ENCODE measurements around the gene CSAD. TPM values are rescaled to one million over a fixed set of nuclear protein-coding genes. Genes with fewer than 3 reads are reported as not detected.
A peak's percentile ranks its signal among the peaks of the same experiment; 100 is the strongest.

CSAD gene
- total RNA-seq, 6 donors from 2014 or later = 19.8 to 164 (median 28.6) TPM

- peak overlapping the region in 3 of 4 donors; percentile 22 to 38 (median 31) for H3K4me3 ChIP-seq
- 74 to 79% methylated on average over 5 to 19 of the region's 19 CpGs for WGBS, 2 donors
- no peaks in the 10 kb centered on the region for H3K36me3 ChIP-seq
- no peaks in the 10 kb centered on the region for H3K27me3 ChIP-seq
- H3K27ac ChIP-seq = peak overlapping the region in 1 of 4 donors; percentile 1
- no peak for DNase-seq
- TF ChIP-seq CTCF (IDR thresholded peaks at IDR 0.05) = no peak
- no peak for TF ChIP-seq POLR2A (IDR thresholded peaks at IDR 0.05)
- TF ChIP-seq EP300 (IDR thresholded peaks at IDR 0.05) = no peak
- TF ChIP-seq POLR2AphosphoS5 (IDR thresholded peaks at IDR 0.05) = no peak
- ATAC-seq (ENCODE audit: low FRiP score in 2 of 2) = no peak
- H3K9me3 ChIP-seq = no peaks in the 10 kb centered on the region
- peaks cover 11 to 24% (median 13%) of the 10 kb centered on the region in 4 donors for H3K4me1 ChIP-seq
Observed at GRCh38 chr12:53197011-53197640, 16.4 kb upstream of the CSAD start.

GRCh38 chr12:53196486-53196885 is 15.8 kb upstream of the CSAD start:
- 75 to 84% methylated on average over 13 to 14 of the region's 14 CpGs for WGBS, 2 donors
- Histone ChIP-seq H3K27ac (no peak overlapping the region), H3K9me3 (no peaks in the 10 kb centered on the region), H3K27me3 (no peaks in the 10 kb centered on the region), H3K4me3 (no peak overlapping the region), H3K4me1 (peaks cover 11 to 24% (median 13%) of the 10 kb centered on the region in 4 donors), H3K36me3 (peaks cover 0 to 3% (median 3%) of the 10 kb centered on the region in 4 donors)
- TF ChIP-seq EP300 (IDR thresholded peaks at IDR 0.05) (no peak), POLR2AphosphoS5 (IDR thresholded peaks at IDR 0.05) (no peak), POLR2A (IDR thresholded peaks at IDR 0.05) (no peak)
- ATAC-seq (ENCODE audit: low FRiP score in 2 of 2) = no peak
- peak in 1 of 2 donors; percentile 74 for DNase-seq

GRCh38 chr12:53195516-53196420 is 15.0 kb upstream of the CSAD start:
- Histone ChIP-seq H3K9me3 (no peaks in the 10 kb centered on the region), H3K27ac (no peak overlapping the region), H3K27me3 (no peaks in the 10 kb centered on the region), H3K36me3 (peaks cover 0 to 10% (median 4%) of the 10 kb centered on the region in 4 donors), H3K4me1 (peaks cover 11 to 24% (median 13%) of the 10 kb centered on the region in 4 donors), H3K4me3 (no peak overlapping the region)
- no peak for DNase-seq
- WGBS, 2 donors = 75 to 85% methylated on average over 8 to 10 of the region's 10 CpGs
- no peak for TF ChIP-seq EP300 (IDR thresholded peaks at IDR 0.05)
- no peak for TF ChIP-seq CTCF (IDR thresholded peaks at IDR 0.05)
- TF ChIP-seq POLR2AphosphoS5 (IDR thresholded peaks at IDR 0.05) = no peak
- no peak for TF ChIP-seq POLR2A (IDR thresholded peaks at IDR 0.05)
- ATAC-seq (ENCODE audit: low FRiP score in 2 of 2) = peak in 1 of 2 donors; percentile 34

- Histone ChIP-seq H3K4me3 (no peak overlapping the region), H3K27ac (no peak overlapping the region), H3K27me3 (no peaks in the 10 kb centered on the region), H3K4me1 (peaks cover 11 to 25% (median 15%) of the 10 kb centered on the region in 4 donors), H3K9me3 (no peaks in the 10 kb centered on the region), H3K36me3 (peaks cover 0 to 10% (median 4%) of the 10 kb centered on the region in 4 donors)
- ATAC-seq (ENCODE audit: low FRiP score in 2 of 2) = no peak
- 100% methylated on average over 1 of the region's 1 CpG for WGBS, 2 donors
- TF ChIP-seq EP300 (IDR thresholded peaks at IDR 0.05) (no peak), CTCF (IDR thresholded peaks at IDR 0.05) (no peak), POLR2A (IDR thresholded peaks at IDR 0.05) (no peak), POLR2AphosphoS5 (IDR thresholded peaks at IDR 0.05) (no peak)
- DNase-seq = no peak
Observed at GRCh38 chr12:53194973-53195372, 14.2 kb upstream of the CSAD start.
